AG09309 (cell line): ENCODE data around the gene ARHGAP6.

ENCODE experiments used
- DNase-seq: peaks from one replicate; pipeline ENCODE4 v3.0.0-alpha.2; 2010; ENCODE audit warnings: low read depth
- H3K4me3 ChIP-seq: 2 replicates; pipeline ENCODE4 v1.5.1; 2011; ENCODE audit warnings: mild to moderate bottlenecking, low read depth, low read length, moderate library complexity; ENCODE audit not compliant: control insufficient read depth
- TF ChIP-seq, protein P1 (sequence below): IDR thresholded peaks from 2 replicates; pipeline ENCODE4 v1.5.1; 2011; ENCODE audit warnings: mild to moderate bottlenecking, low read depth, low read length, inconsistent platforms; ENCODE audit not compliant: insufficient read depth, control insufficient read depth; ENCODE audit errors: missing control alignments

ARHGAP6 gene

GRCh38 chrX:11406109-11406765 is 259.5 kb downstream of the ARHGAP6 start:
- no peak overlapping the region for H3K4me3 ChIP-seq
- TF ChIP-seq, protein P1, sequence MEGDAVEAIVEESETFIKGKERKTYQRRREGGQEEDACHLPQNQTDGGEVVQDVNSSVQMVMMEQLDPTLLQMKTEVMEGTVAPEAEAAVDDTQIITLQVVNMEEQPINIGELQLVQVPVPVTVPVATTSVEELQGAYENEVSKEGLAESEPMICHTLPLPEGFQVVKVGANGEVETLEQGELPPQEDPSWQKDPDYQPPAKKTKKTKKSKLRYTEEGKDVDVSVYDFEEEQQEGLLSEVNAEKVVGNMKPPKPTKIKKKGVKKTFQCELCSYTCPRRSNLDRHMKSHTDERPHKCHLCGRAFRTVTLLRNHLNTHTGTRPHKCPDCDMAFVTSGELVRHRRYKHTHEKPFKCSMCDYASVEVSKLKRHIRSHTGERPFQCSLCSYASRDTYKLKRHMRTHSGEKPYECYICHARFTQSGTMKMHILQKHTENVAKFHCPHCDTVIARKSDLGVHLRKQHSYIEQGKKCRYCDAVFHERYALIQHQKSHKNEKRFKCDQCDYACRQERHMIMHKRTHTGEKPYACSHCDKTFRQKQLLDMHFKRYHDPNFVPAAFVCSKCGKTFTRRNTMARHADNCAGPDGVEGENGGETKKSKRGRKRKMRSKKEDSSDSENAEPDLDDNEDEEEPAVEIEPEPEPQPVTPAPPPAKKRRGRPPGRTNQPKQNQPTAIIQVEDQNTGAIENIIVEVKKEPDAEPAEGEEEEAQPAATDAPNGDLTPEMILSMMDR, result no peak
- no peak for DNase-seq

GRCh38 chrX:11403631-11404030 is 262.1 kb downstream of the ARHGAP6 start:
- DNase-seq, result no peak
- TF ChIP-seq, protein P1, result no peak
- H3K4me3 ChIP-seq, result no peak overlapping the region

- TF ChIP-seq, protein P1, result no peak
- DNase-seq, result no peak
- H3K4me3 ChIP-seq, result no peak overlapping the region
Measured at GRCh38 chrX:11401966-11402365, 263.8 kb downstream of the ARHGAP6 start.

- DNase-seq, result no peak
- TF ChIP-seq, protein P1, result no peak
Measured at GRCh38 chrX:11399489-11400094, 266.1 kb downstream of the ARHGAP6 start.

DNA sequence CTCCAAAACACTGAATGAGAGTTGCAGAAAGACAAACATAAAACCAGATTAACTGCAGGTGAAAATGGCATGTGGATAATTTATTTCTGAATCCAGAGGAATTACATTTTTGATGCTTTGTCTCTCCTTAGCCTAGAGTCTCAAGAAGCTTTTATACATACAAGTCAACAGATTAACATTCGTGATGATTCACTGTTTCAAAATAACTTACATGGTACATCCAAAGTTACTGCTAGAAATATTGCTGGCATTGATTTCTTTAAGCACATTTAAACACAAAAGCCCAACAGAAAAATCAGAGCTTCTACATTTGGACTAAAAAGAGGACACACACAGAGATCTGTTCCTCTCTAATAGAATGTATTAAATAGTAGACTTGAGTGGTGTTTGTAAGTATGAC is 266.9 kb downstream of the ARHGAP6 start:
- DNase-seq, result no peak
- no peak overlapping the region for H3K4me3 ChIP-seq
- TF ChIP-seq, protein P1, result no peak

More at GRCh38 chrX:11399489-11400094, 266.1 kb downstream of the ARHGAP6 start:
- no peak overlapping the region for H3K4me3 ChIP-seq

DNA sequence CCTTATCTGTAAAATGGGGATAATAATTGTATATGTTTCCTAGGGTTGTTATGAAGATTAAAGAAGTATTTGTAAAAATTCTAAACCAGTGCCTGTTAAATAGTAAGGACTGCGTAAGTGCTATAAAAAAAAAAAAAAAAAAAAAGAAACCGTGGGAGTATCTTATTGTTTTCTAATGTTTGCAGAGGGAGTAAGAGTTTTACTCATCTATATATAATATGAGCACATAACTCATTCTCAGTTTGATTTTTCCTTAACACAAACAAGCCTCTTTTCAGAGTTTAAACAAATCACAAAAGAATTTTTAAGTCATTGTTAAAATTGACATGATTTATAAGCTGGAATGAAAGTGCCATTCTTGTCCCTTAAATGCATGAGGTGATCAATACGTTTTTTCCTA is 267.6 kb downstream of the ARHGAP6 start:
- H3K4me3 ChIP-seq, result no peak overlapping the region
- no peak for DNase-seq
- TF ChIP-seq, protein P1, result no peak

- TF ChIP-seq, protein P1, result no peak
- no peak for DNase-seq
- no peak overlapping the region for H3K4me3 ChIP-seq
Measured at GRCh38 chrX:11397680-11398079, 268.0 kb downstream of the ARHGAP6 start.
